GM12864 (cell line): ENCODE measurements around the gene IQSEC1.

ENCODE experiments used
- DNase-seq: peaks from one replicate; pipeline ENCODE4 v3.0.0-alpha.2; 2011; ENCODE audit warnings: low read depth
- H3K4me3 ChIP-seq: 2 replicates; pipeline ENCODE4 v1.5.1; 2011; ENCODE audit warnings: mild to moderate bottlenecking, low read depth, low read length, control low read depth
- CTCF ChIP-seq: IDR thresholded peaks from 2 replicates; pipeline ENCODE4 v1.5.1; 2011; ENCODE audit warnings: low read depth, mild to moderate bottlenecking, moderate library complexity, low read length, control low read depth, inconsistent platforms; ENCODE audit errors: missing control alignments

The IQSEC1 gene

GRCh38 chr3:13014755-13015285 lies 58.4 kb downstream of the IQSEC1 start:
- no peak for TF ChIP-seq CTCF
- peak overlapping the region; percentile 54 for H3K4me3 ChIP-seq
- no peak for DNase-seq

GRCh38 chr3:13013994-13014754 lies 59.1 kb downstream of the IQSEC1 start:
- no peak for TF ChIP-seq CTCF
- no peak for DNase-seq
- peak overlapping the region; percentile 54 for H3K4me3 ChIP-seq

GRCh38 chr3:13013566-13013965 lies 59.7 kb downstream of the IQSEC1 start:
- DNase-seq: no peak
- H3K4me3 ChIP-seq: peak overlapping the region; percentile 54
- TF ChIP-seq CTCF: no peak

GRCh38 chr3:13013151-13013561 lies 60.1 kb downstream of the IQSEC1 start:
- no peak for DNase-seq
- H3K4me3 ChIP-seq: peak overlapping the region; percentile 54
- no peak for TF ChIP-seq CTCF

GRCh38 chr3:13012221-13012691 lies 61.0 kb downstream of the IQSEC1 start:
- H3K4me3 ChIP-seq: peak overlapping the region; percentile 23
- TF ChIP-seq CTCF: no peak
- peak; percentile 77 for DNase-seq

- peak; percentile 92 for DNase-seq
- TF ChIP-seq CTCF: no peak
- H3K4me3 ChIP-seq: peak overlapping the region; percentile 5
Measured at GRCh38 chr3:13011573-13012220, 61.5 kb downstream of the IQSEC1 start.
